ENCODE results near the gene TRIM34. TPM values are rescaled to one million over a fixed set of nuclear protein-coding genes. Genes with fewer than 3 reads are reported as not detected.
"Not testable (repeated sequence)": the region's sequence is repeated elsewhere in the genome, so short reads cannot be mapped to it uniquely, and the experiment has no call there.

The TRIM34 gene
- total and polyA plus RNA-seq, 5 experiments from 2014 or later, result 10.8 to 13.1 (median 12.5) TPM

DNA sequence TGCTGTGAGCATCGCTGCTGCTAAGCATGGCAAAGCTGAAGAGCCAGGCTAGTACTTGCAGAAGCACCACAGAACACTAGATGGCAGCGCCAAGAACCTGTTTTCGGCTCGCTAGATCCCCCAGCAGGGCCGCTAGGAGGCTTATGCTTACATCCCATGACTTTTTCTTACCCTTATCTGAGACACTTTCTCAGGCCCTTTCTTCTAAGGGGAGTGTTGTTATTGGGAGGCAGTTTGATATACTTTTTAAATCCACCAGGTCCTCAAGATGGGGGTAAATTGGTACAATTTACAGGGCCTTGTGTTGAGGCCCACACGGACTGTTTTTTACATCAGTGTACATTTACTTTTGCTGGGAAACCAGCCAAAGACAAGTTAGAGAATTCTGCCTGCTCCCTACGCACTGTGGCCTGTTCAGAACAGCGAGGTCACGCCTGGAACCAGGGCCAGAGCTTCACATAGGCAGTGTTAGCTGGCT is 24.4 kb upstream of the TRIM34 start:
- peaks cover 0 to 16% (median 8%) of the 10 kb centered on the region in 5 donors for H3K27me3 Mint-ChIP-seq
- DNase-seq, result peak; percentile 24 to 73 (median 47)
- no peak overlapping the region for H3K27ac Mint-ChIP-seq
- no peaks in the 10 kb centered on the region for H3K36me3 Mint-ChIP-seq
- H3K9me3 Mint-ChIP-seq, result no peaks in the 10 kb centered on the region
- H3K4me1 Mint-ChIP-seq, result peaks cover 5 to 13% (median 10%) of the 10 kb centered on the region in 4 donors
- no peak overlapping the region for H3K4me3 Mint-ChIP-seq
- peak; percentile 91 to 93 for ATAC-seq
- POLR2A ChIA-PET, result no interaction called here

GRCh38 chr11:5602791-5603190 is 22.0 kb upstream of the TRIM34 start:
- ATAC-seq, POLR2A ChIA-PET, H3K27ac Mint-ChIP-seq, H3K27me3 Mint-ChIP-seq, H3K4me3 Mint-ChIP-seq, H3K9me3 Mint-ChIP-seq, DNase-seq, H3K4me1 Mint-ChIP-seq, H3K36me3 Mint-ChIP-seq: not testable (repeated sequence)

DNA sequence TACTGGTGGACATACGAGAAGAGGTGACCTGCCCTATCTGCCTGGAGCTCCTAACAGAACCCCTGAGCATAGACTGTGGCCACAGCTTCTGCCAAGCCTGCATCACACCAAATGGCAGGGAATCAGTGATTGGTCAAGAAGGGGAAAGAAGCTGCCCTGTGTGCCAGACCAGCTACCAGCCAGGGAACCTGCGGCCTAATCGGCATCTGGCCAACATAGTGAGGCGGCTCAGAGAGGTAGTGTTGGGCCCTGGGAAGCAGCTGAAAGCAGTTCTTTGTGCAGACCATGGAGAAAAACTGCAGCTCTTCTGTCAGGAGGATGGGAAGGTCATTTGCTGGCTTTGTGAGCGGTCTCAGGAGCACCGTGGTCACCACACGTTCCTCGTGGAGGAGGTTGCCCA is 21.5 kb upstream of the TRIM34 start:
- Mint-ChIP-seq H3K9me3 (no peaks in the 10 kb centered on the region), H3K27ac (no peak overlapping the region), H3K4me3 (no peak overlapping the region), H3K27me3 (peaks cover 0 to 4% (median 0%) of the 10 kb centered on the region in 5 donors), H3K36me3 (no peaks in the 10 kb centered on the region), H3K4me1 (no peaks in the 10 kb centered on the region)
- ATAC-seq (no peak), DNase-seq (no peak)
- POLR2A ChIA-PET, result no interaction called here

DNA sequence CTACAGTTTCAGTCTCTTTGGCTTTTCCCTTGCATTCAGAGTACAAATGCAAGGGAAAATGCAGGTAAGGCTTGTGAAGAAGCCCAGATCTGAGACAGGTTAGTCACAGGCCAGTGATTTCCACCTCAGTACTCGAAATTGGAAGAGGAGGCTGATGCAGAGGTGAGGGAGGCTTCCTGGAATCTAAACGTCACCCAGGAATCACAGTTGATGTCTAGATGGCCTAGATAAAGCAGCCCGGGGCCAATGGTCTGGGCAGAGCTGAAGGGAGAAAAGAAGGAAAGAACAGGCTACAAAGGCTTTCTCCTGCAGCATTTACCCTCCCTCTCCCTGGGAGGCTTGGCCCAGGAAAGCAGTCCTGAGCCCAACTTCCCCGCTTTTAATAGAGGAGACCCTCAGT is 19.9 kb upstream of the TRIM34 start:
- POLR2A ChIA-PET, result no interaction called here
- H3K4me3 Mint-ChIP-seq, result no peak overlapping the region
- ATAC-seq, result no peak

DNA sequence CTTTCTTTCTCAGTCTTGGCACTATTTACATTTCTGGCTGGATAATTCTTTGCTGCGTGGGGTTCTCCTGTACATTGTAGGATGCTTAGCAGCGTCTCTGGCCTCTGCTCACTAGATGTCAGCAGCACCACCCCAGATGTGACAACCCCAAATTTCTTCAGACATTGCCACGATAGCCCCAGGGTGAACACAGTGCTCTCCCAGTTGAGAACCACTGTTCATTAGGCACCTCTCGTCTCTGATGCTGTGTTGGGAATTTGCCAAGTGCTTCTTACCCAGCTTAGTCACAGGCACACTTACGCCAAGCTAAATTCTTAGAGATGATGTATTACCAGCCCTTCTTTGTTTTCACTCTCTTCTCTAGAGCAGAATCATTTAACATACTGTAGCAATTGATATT is 19.0 kb upstream of the TRIM34 start:
- no peak overlapping the region for H3K27ac Mint-ChIP-seq
- ATAC-seq (no peak), DNase-seq (no peak)
- peaks cover 0 to 4% (median 0%) of the 10 kb centered on the region in 4 donors for H3K4me1 Mint-ChIP-seq
- no peaks in the 10 kb centered on the region for H3K9me3 Mint-ChIP-seq
- no peaks in the 10 kb centered on the region for H3K36me3 Mint-ChIP-seq
- no peaks in the 10 kb centered on the region for H3K27me3 Mint-ChIP-seq
- POLR2A ChIA-PET, result no interaction called here
- no peak overlapping the region for H3K4me3 Mint-ChIP-seq

More for the DNA sequence above, 19.9 kb upstream of the TRIM34 start:
- Mint-ChIP-seq H3K36me3 (no peaks in the 10 kb centered on the region), H3K27me3 (peaks cover 0 to 3% (median 0%) of the 10 kb centered on the region in 5 donors), H3K4me1 (no peaks in the 10 kb centered on the region), H3K9me3 (no peaks in the 10 kb centered on the region), H3K27ac (peak overlapping the region in 1 of 10 donors; percentile 17)
- no peak for DNase-seq

DNA sequence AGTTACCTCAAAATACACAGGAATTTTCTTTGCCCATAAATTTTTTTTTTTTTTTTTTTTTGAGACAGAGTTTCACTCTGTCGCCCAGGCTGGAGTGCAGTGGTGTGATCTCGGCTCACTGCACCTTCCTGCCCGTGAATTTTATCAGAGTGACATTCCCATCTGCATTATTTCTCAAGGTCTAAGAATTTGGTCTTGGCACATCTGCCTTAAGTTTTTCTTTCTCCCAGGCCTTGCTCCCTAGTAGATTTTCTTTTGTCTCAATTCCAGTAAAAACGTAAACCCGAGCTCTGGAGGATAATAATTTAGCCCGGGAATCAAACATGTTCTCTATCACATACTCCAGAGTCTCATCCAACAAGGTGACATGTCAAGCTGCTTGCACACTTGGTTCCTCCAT is 16.0 kb upstream of the TRIM34 start:
- no peak overlapping the region for H3K27ac Mint-ChIP-seq
- H3K36me3 Mint-ChIP-seq, result no peaks in the 10 kb centered on the region
- H3K27me3 Mint-ChIP-seq, result no peaks in the 10 kb centered on the region
- POLR2A ChIA-PET, result no interaction called here
- no peaks in the 10 kb centered on the region for H3K9me3 Mint-ChIP-seq
- no peak overlapping the region for H3K4me3 Mint-ChIP-seq
- ATAC-seq (no peak), DNase-seq (no peak)
- H3K4me1 Mint-ChIP-seq, result peaks cover 0 to 4% (median 0%) of the 10 kb centered on the region in 4 donors

DNA sequence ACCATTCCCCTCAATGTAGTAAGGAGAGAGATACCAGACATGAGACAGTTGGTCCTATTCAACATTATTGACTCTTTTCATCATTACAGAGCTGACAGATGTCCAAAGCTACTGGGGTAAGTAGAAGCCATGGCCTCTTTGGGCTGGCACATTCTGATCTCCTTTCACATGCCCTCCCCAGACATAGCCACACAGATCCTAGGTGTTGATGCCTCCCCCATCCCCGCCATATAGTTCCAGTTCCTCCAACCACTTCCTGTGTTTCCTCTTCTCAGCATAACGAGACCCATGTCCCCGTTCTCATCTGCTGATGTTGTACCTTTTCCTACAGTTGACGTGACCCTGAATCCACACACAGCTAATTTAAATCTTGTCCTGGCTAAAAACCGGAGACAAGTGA is 14.4 kb upstream of the TRIM34 start:
- Mint-ChIP-seq H3K36me3 (no peaks in the 10 kb centered on the region), H3K27me3 (no peaks in the 10 kb centered on the region), H3K27ac (peak overlapping the region in 1 of 10 donors; percentile 4), H3K4me1 (peaks cover 0 to 4% (median 0%) of the 10 kb centered on the region in 4 donors), H3K9me3 (no peaks in the 10 kb centered on the region), H3K4me3 (no peak overlapping the region)
- no peak for DNase-seq
- no peak for ATAC-seq
- POLR2A ChIA-PET, result interaction anchor here (0.6 kb wide), 1 partner anchor 1084 kb away, joined by 7 read pairs; no protein-coding TSS in a partner anchor

DNA sequence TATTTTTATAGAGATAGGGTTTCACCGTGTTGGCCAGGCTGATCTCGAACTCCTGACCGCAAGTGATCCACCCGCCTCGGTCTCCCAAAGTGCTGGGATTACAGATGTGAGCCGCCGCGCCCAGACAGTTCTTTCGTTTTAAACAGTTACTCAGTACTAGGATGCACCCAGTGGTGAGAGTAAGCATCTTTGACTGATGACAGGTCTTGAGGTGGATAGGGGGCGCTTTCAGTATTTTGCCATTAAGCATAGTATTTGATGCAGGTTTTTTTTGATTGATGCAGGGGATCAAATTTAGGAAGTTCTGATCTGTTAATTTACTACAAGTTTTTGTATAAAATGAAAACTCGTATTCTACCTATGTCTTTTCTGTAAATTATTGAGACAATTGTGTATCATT is 13.2 kb upstream of the TRIM34 start:
- Mint-ChIP-seq H3K9me3 (no peaks in the 10 kb centered on the region), H3K4me3 (no peak overlapping the region), H3K4me1 (peaks cover 0 to 4% (median 0%) of the 10 kb centered on the region in 4 donors), H3K36me3 (no peaks in the 10 kb centered on the region), H3K27me3 (no peaks in the 10 kb centered on the region), H3K27ac (no peak overlapping the region)
- DNase-seq, result no peak
- no peak for ATAC-seq
- POLR2A ChIA-PET, result no interaction called here

DNA sequence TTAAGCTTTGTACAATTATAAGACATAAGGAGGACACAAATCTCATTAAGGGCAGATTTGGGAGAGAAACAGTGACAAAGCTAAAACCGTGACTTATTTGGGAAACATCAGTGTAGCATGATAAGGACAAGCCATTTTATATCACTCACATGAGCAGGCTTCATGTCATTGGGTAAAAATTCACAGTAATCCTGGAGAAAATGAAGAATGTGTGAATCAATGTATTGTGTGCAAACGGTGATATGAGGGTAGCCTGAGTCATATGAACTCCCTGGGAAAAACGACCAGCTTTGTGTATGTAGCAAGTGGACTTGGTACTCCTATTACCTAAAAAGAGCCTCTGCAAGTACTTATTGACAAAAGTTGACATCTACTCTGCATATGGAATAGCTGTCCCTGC is 6.0 kb upstream of the TRIM34 start:
- H3K27me3 Mint-ChIP-seq, result no peaks in the 10 kb centered on the region

DNA sequence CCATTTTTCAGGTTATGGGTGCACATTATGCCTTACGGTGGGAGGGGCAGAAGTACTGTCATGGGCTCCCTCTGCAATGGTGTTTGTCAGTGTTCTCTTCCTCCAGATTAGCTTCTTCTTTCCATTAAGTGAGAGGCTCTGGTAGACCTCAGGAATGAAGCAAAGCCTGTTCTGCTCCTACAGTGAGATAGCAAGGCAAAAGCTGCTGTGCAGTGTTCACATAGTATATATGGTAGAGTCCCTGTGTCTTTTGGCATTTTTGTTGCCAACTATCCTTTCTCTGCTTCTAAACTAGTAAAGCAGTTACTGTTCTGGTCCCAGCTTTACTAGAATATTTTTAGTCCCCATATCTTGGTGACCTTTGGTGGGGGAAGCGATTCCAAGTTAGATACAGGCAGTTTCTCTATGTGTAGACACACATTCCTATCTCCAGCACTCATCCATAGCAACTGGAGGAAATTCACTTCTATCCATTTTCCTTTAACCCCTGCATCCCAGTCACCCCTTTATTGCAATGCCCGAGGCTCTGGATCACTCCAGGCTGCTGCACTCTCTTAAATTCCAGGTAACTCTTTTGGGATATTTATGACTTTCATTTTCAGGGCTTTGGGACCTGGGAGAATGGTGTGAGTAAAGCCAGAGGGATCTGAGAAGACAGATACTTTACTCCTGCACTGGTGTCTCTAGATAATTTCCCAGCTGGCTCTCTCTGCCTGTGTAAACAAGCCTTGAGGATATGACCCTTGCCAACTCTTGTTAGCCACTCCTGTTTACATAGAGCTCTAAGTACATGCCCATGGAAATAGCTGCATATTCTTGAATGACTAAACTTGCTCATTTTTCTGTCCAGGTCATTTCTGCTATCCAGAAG is 3.9 kb upstream of the TRIM34 start:
- DNase-seq (no peak), ATAC-seq (no peak)
- Mint-ChIP-seq H3K36me3 (peaks cover 0 to 5% (median 2%) of the 10 kb centered on the region in 3 donors), H3K4me1 (peaks cover 12 to 26% (median 20%) of the 10 kb centered on the region in 4 donors), H3K27me3 (no peaks in the 10 kb centered on the region), H3K27ac (peak overlapping the region in 1 of 10 donors; percentile 13), H3K9me3 (no peaks in the 10 kb centered on the region), H3K4me3 (no peak overlapping the region)
- POLR2A ChIA-PET, result no interaction called here

More for the DNA sequence above, 6.0 kb upstream of the TRIM34 start:
- no peak overlapping the region for H3K4me3 Mint-ChIP-seq
- no peak for DNase-seq
- no peaks in the 10 kb centered on the region for H3K9me3 Mint-ChIP-seq
- H3K4me1 Mint-ChIP-seq, result peaks cover 2 to 6% (median 3%) of the 10 kb centered on the region in 4 donors
- no peak for ATAC-seq
- POLR2A ChIA-PET, result no interaction called here
- H3K36me3 Mint-ChIP-seq, result peaks cover 0 to 5% (median 2%) of the 10 kb centered on the region in 3 donors
- H3K27ac Mint-ChIP-seq, result no peak overlapping the region

DNA sequence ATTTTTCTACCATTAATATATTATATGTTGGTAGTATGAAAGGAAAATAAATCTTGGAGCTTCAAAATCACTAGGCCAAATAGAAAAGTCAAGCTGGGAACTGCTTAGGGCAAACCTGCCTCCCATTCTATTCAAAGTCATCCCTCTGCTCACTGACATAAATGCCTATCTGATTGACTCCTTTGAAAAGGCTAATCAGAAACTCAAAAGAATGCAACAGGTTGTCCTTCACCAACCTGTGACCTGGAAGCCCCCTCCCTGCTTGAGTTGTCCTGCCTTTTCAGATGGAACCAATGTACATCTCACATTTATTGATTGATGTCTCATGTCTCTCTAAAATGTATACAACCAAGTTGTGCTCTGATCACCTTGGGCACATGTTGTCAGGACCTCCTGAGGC is 3.2 kb upstream of the TRIM34 start:
- POLR2A ChIA-PET, result no interaction called here
- peaks cover 0 to 5% (median 5%) of the 10 kb centered on the region in 3 donors for H3K36me3 Mint-ChIP-seq

GRCh38 chr11:5622802-5623201 is 2.0 kb upstream of the TRIM34 start:
- H3K9me3 Mint-ChIP-seq, result no peaks in the 10 kb centered on the region

More for the DNA sequence above, 3.2 kb upstream of the TRIM34 start:
- Mint-ChIP-seq H3K27me3 (no peaks in the 10 kb centered on the region), H3K27ac (no peak overlapping the region), H3K9me3 (no peaks in the 10 kb centered on the region), H3K4me3 (no peak overlapping the region), H3K4me1 (peaks cover 14 to 33% (median 27%) of the 10 kb centered on the region in 4 donors)
- no peak for DNase-seq
- ATAC-seq, result no peak

DNA sequence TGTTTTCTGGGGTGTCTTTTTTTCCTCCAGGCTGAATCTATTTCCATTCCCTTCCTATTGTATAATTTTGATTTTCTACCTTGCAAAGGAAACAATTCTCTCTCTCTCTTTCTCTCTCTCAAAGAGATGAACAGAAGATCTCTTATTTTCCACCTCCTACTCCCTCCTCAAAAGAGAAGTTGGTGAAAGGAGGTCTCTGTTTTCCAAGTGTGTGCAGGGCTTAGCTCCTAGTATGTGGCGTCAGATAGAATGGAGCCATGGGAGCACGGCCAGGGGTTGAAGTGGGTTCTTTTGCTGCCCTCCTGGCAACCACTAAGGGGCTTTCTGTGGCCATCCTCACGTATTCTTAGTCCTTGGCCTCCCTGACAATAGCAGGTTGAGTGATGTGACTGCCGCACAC is 480 bp downstream of the TRIM34 start:
- peaks cover 28 to 56% (median 52%) of the 10 kb centered on the region in 4 donors for H3K4me1 Mint-ChIP-seq
- ATAC-seq, result no peak
- DNase-seq, result no peak
- H3K9me3 Mint-ChIP-seq, result no peaks in the 10 kb centered on the region
- H3K4me3 Mint-ChIP-seq, result peak overlapping the region; percentile 86 to 99 (median 90)
- no peaks in the 10 kb centered on the region for H3K27me3 Mint-ChIP-seq
- H3K27ac Mint-ChIP-seq, result peak overlapping the region; percentile 91 to 99 (median 95)
- H3K36me3 Mint-ChIP-seq, result peaks cover under 1 to 11% (median 9%) of the 10 kb centered on the region in 3 donors
- POLR2A ChIA-PET, result interaction anchor here (0.6 kb wide), 1 partner anchor 75 kb away, joined by 4 read pairs; no protein-coding TSS in a partner anchor

More at GRCh38 chr11:5622802-5623201, 2.0 kb upstream of the TRIM34 start:
- Mint-ChIP-seq H3K27me3 (no peaks in the 10 kb centered on the region), H3K4me3 (peak overlapping the region in 8 of 10 donors; percentile 16 to 54 (median 38)), H3K4me1 (peaks cover 22 to 46% (median 40%) of the 10 kb centered on the region in 4 donors), H3K27ac (peak overlapping the region in 3 of 10 donors; percentile 39 to 88 (median 76)), H3K36me3 (peaks cover 0 to 9% (median 9%) of the 10 kb centered on the region in 3 donors)
- no peak for DNase-seq
- no peak for ATAC-seq
- POLR2A ChIA-PET, result interaction anchor here (0.7 kb wide), 1 partner anchor 68 kb away, joined by 6 read pairs; no protein-coding TSS in a partner anchor
